H1 (cell line): ENCODE results near the gene TFPT. TPM values are rescaled to one million over a fixed set of nuclear protein-coding genes. Genes with fewer than 3 reads are reported as not detected.

Experiments used
- CTCF ChIA-PET: fragments of 300-600 bp; sonication (Branson Sonifier 250); formaldehyde crosslinking; loops from one replicate; lab custom pipeline; 2021; ENCODE audit not compliant: partially characterized antibody; lab: Charles Lee
- POLR2A ChIA-PET: fragments of 300-600 bp; sonication (Branson Sonifier 250); formaldehyde crosslinking; loops from one replicate; lab custom pipeline; 2021; ENCODE audit warnings: inconsistent platforms; ENCODE audit not compliant: partially characterized antibody; lab: Charles Lee
- DNase-seq, 2 experiments: peaks; one replicate each; pipeline versions ENCODE4 v3.0.0 to v3.0.0-alpha.2; 2010 to 2022; ENCODE audit warnings: low spot score in 2 of 2, low read depth in 1 of 2, mixed read lengths in 1 of 2
- FAIRE-seq: peaks from 2 replicates; lab custom pipeline; 2011; peaks lifted over from hg19 to GRCh38; lab: Jason Lieb, UNC
- H2AFZ ChIP-seq: 2 replicates; pipeline ENCODE4 v1.8.1; 2012; ENCODE audit warnings: low read length, inconsistent platforms
- H2AK5ac ChIP-seq: 2 replicates; pipeline ENCODE4 v1.6.1; 2013; ENCODE audit warnings: low read depth, low read length
- H2BK120ac ChIP-seq: replicated peaks from 2 replicates; pipeline ENCODE3; 2013; ENCODE audit warnings: low read depth, low read length, inconsistent platforms
- H2BK12ac ChIP-seq: 2 replicates; pipeline ENCODE4 v1.6.1; 2013; ENCODE audit warnings: low read depth, low read length
- H2BK15ac ChIP-seq: 2 replicates; pipeline ENCODE4 v1.6.1; 2013; ENCODE audit warnings: low read length
- H2BK20ac ChIP-seq: 2 replicates; pipeline ENCODE4 v1.6.1; 2013; ENCODE audit warnings: low read length
- H2BK5ac ChIP-seq: 2 replicates; pipeline ENCODE4 v1.6.1; 2013; ENCODE audit warnings: low read depth, low read length
- H3K14ac ChIP-seq: 2 replicates; pipeline ENCODE4 v1.6.1; 2013; ENCODE audit warnings: inconsistent platforms; ENCODE audit not compliant: insufficient read length
- H3K18ac ChIP-seq: 2 replicates; pipeline ENCODE4 v1.6.1; 2013; ENCODE audit warnings: low read length; ENCODE audit errors: extremely low read depth
- H3K23ac ChIP-seq: 2 replicates; pipeline ENCODE4 v1.6.1; 2013; ENCODE audit warnings: inconsistent platforms; ENCODE audit not compliant: insufficient read length
- H3K23me2 ChIP-seq: 2 replicates; pipeline ENCODE4 v1.6.1; 2013; ENCODE audit warnings: low read depth, low read length
- H3K27ac ChIP-seq: 2 replicates; pipeline ENCODE4 v1.6.1; 2011; ENCODE audit warnings: low read depth, low read length, inconsistent platforms
- H3K27me3 ChIP-seq, 4 experiments: replicated peaks in 1 of 4; 1 replicate in 1 of 4; 2 replicates in 3 of 4; pipeline versions ENCODE4 v1.6.1 to v1.8.1; 2011 to 2013; ENCODE audit warnings: low read length in 3 of 4, mild to moderate bottlenecking in 3 of 4, inconsistent platforms in 2 of 4, mixed read lengths in 2 of 4, moderate library complexity in 1 of 4; ENCODE audit not compliant: control insufficient read depth in 3 of 4, insufficient read depth in 3 of 4; ENCODE audit errors: extremely low read depth in 1 of 4
- H3K36me3 ChIP-seq, 4 experiments: 2 replicates each; pipeline versions ENCODE4 v1.6.1 to v1.8.1; 2011 to 2013; ENCODE audit warnings: mild to moderate bottlenecking in 4 of 4, low read length in 3 of 4, moderate library complexity in 2 of 4, control low read depth in 1 of 4, inconsistent platforms in 1 of 4; ENCODE audit not compliant: insufficient read depth in 4 of 4, control insufficient read depth in 2 of 4
- H3K4ac ChIP-seq: replicated peaks from 2 replicates; pipeline ENCODE3; 2013; ENCODE audit warnings: low read length, low read depth, mixed read lengths, inconsistent platforms; ENCODE audit not compliant: insufficient read length
- H3K4me1 ChIP-seq, 4 experiments: replicated peaks in 1 of 4; 1 replicate in 1 of 4; 2 replicates in 3 of 4; pipeline versions ENCODE4 v1.6.1 to v1.8.1; 2011 to 2013; ENCODE audit warnings: low read length in 3 of 4, inconsistent platforms in 2 of 4, mixed read lengths in 1 of 4; ENCODE audit not compliant: insufficient read depth in 4 of 4, control insufficient read depth in 3 of 4
- H3K4me2 ChIP-seq, 2 experiments: 2 replicates each; pipeline versions ENCODE4 v1.6.1 to v1.8.1; 2011 to 2013; ENCODE audit warnings: low read depth in 2 of 2, low read length in 2 of 2, control low read depth in 1 of 2, inconsistent platforms in 1 of 2, mild to moderate bottlenecking in 1 of 2; ENCODE audit not compliant: insufficient read depth in 1 of 2
- H3K4me3 ChIP-seq, 4 experiments: fragments of 200-600, 300-600 bp in 1 of 4; sonication (generic), shearing (Covaris generic), sonication (Bioruptor Twin) in 1 of 4; 2 replicates each; pipeline versions ENCODE4 v1.5.1 to v1.8.1; 2011 to 2016; ENCODE audit warnings: low read length in 4 of 4, low read depth in 3 of 4, control low read depth in 2 of 4, inconsistent platforms in 2 of 4, mild to moderate bottlenecking in 2 of 4, mixed read lengths in 1 of 4, moderate library complexity in 1 of 4; ENCODE audit not compliant: insufficient read depth in 2 of 4; ENCODE audit errors: extremely low read depth in 1 of 4
- H3K56ac ChIP-seq: replicated peaks from 2 replicates; pipeline ENCODE3; 2013; ENCODE audit warnings: low read depth, mild to moderate bottlenecking, mixed read lengths, low read length, inconsistent platforms; ENCODE audit not compliant: insufficient read length
- H3K79me1 ChIP-seq: 2 replicates; pipeline ENCODE4 v1.6.1; 2013; ENCODE audit warnings: low read depth, low read length, control low read depth
- H3K79me2 ChIP-seq, 2 experiments: 2 replicates each; pipeline versions ENCODE4 v1.6.1 to v1.8.1; 2012 to 2013; ENCODE audit warnings: low read length in 2 of 2, mild to moderate bottlenecking in 2 of 2, inconsistent platforms in 1 of 2; ENCODE audit not compliant: insufficient read depth in 2 of 2, control insufficient read depth in 1 of 2
- H3K9ac ChIP-seq, 4 experiments: replicated peaks in 1 of 4; 1 replicate in 1 of 4; 2 replicates in 3 of 4; pipeline versions ENCODE4 v1.6.1 to v1.8.1; 2011 to 2013; ENCODE audit warnings: low read depth in 3 of 4, low read length in 3 of 4, control low read depth in 2 of 4, mild to moderate bottlenecking in 2 of 4, moderate library complexity in 2 of 4, inconsistent platforms in 1 of 4; ENCODE audit errors: extremely low read depth in 1 of 4
- H3K9me3 ChIP-seq, 2 experiments: 2 replicates each; pipeline versions ENCODE4 v1.6.1 to v1.8.1; 2012 to 2013; ENCODE audit warnings: mild to moderate bottlenecking in 2 of 2, moderate library complexity in 2 of 2, control low read depth in 1 of 2, inconsistent platforms in 1 of 2, low read depth in 1 of 2, low read length in 1 of 2, mixed read lengths in 1 of 2; ENCODE audit not compliant: insufficient read depth in 2 of 2
- H4K20me1 ChIP-seq, 2 experiments: replicated peaks in 1 of 2; 2 replicates each; pipeline versions ENCODE3 to v1.8.1; 2011 to 2013; ENCODE audit warnings: inconsistent platforms in 2 of 2, low read length in 2 of 2, mild to moderate bottlenecking in 1 of 2; ENCODE audit not compliant: insufficient read depth in 2 of 2, control insufficient read depth in 1 of 2
- H4K5ac ChIP-seq: 2 replicates; pipeline ENCODE4 v1.6.1; 2013; ENCODE audit warnings: low read length, low read depth, mixed read lengths, inconsistent platforms; ENCODE audit not compliant: insufficient read length
- H4K8ac ChIP-seq: 2 replicates; pipeline ENCODE4 v1.8.0; 2013; ENCODE audit warnings: mild to moderate bottlenecking, moderate library complexity, low read length, inconsistent platforms; ENCODE audit not compliant: insufficient read depth; ENCODE audit errors: extremely low read depth
- H4K91ac ChIP-seq: replicated peaks from 2 replicates; pipeline ENCODE3; 2013; ENCODE audit warnings: low read length, mixed read lengths, inconsistent platforms; ENCODE audit not compliant: insufficient read length
- ATF2 ChIP-seq: IDR thresholded peaks from 2 replicates; pipeline ENCODE4 v1.6.1; 2012; ENCODE audit warnings: low read length, inconsistent platforms
- ATF3 ChIP-seq: IDR thresholded peaks from 2 replicates; pipeline ENCODE4 v1.6.1; 2011; ENCODE audit warnings: low read depth, mild to moderate bottlenecking, low read length; ENCODE audit not compliant: insufficient read depth
- E2F6 ChIP-seq: IDR thresholded peaks from 2 replicates; pipeline ENCODE4 v1.6.1; 2012; ENCODE audit warnings: inconsistent platforms
- MAX ChIP-seq: IDR thresholded peaks from 2 replicates; pipeline ENCODE4 v1.6.1; 2012; ENCODE audit warnings: inconsistent platforms
- SP2 ChIP-seq: IDR thresholded peaks from 2 replicates; pipeline ENCODE4 v1.6.1; 2012; ENCODE audit warnings: mild to moderate bottlenecking, low read length, inconsistent platforms
- USF2 ChIP-seq: IDR thresholded peaks from 2 replicates; pipeline ENCODE4 v1.6.1; 2011; ENCODE audit warnings: low read length, improper control_type of control experiment
- WGBS, 2 experiments: shearing (Covaris generic) in 1 of 2; methylation state at CpG; one replicate each; pipeline versions ENCODE4 v1.1.6 to v1.1.7; 2013 to 2015; ENCODE audit warnings: low lambda C conversion rate in 2 of 2, mixed read lengths in 2 of 2, inconsistent platforms in 1 of 2, low coverage in 1 of 2, missing lambda C conversion rate in 1 of 2; ENCODE audit not compliant: insufficient replicate concordance in 2 of 2, insufficient coverage in 1 of 2, insufficient read length in 1 of 2; ENCODE audit errors: extremely low coverage in 1 of 2, missing lambda C conversion rate in 1 of 2; 5-methylcytosine and 5-hydroxymethylcytosine counted together
- polyA plus RNA-seq, 7 experiments: library from polyadenylated mRNA; depleted of rRNA in 3 of 7; stranded (reverse) in 5 of 7; unstranded in 2 of 7; fragments of >200 nt in 5 of 7; fragments of 200-250 nt in 2 of 7; gene quantifications; 1 replicate in 5 of 7; 2 replicates in 1 of 7; 4 replicates in 1 of 7; pipeline versions ENCODE4 v1.2.1 to v1.2.3, GENCODE V29; 2011 to 2013; ENCODE audit warnings: missing spikeins in 2 of 7, mixed read lengths in 2 of 7
- total RNA-seq: library from RNA; stranded (reverse); fragmentation: NEBNext Ultra II Directional; extraction: Animal tissue kit (Norgen Biotek cat#: 25700); gene quantifications from 2 replicates; pipeline ENCODE4 v1.2.1, GENCODE V29; 2021

Gene TFPT
- total and polyA plus RNA-seq, 2 of the 8 experiments (the other 6 are each of a cell fraction or from before 2014, with no cell fraction given): 10.4 to 17.7 TPM

GRCh38 chr19:54100561-54100960 is 14.9 kb downstream of the TFPT start, which contains the start of gene OSCAR:
Gene OSCAR, minus strand, starts transcription at chr19:54100803. Its CDS starts 11 bp downstream, at chr19:54100792.
- peaks cover 0 to 3% of the 10 kb centered on the region in 2 experiments for H4K20me1 ChIP-seq
- no peak within 1 kb of the TSS for H2BK5ac ChIP-seq
- no peak within 1 kb of the TSS for H2BK20ac ChIP-seq
- no peaks in the 10 kb centered on the region; the same call in 1 of the 2 replicates for H3K79me1 ChIP-seq
- H3K18ac ChIP-seq: no peak within 1 kb of the TSS
- no peak within 1 kb of the TSS for H2AFZ ChIP-seq
- peaks cover 0 to 5% (median 2%) of the 10 kb centered on the region in 4 experiments; a peak in 4 of 7 replicates for H3K4me1 ChIP-seq
- no peak within 1 kb of the TSS for H3K9ac ChIP-seq
- no peak within 1 kb of the TSS for H3K4ac ChIP-seq
- H3K23ac ChIP-seq: no peak within 1 kb of the TSS
- FAIRE-seq (no peak), DNase-seq (no peak)
- H3K9me3 ChIP-seq: no peaks in the 10 kb centered on the region
- H3K23me2 ChIP-seq: peaks cover 17% of the 10 kb centered on the region
- H2BK120ac ChIP-seq: no peak within 1 kb of the TSS
- ChIA-PET POLR2A (interaction anchor here (1.0 kb wide), 1 partner anchor 14 kb away, joined by 5 read pairs; the partner anchor contains the start of gene TFPT), CTCF (interaction anchor here (0.6 kb wide), 2 partner anchors 69 to 1159 kb away, joined by 3 read pairs; no protein-coding TSS in a partner anchor)
- no peak within 1 kb of the TSS for H3K4me3 ChIP-seq
- H3K27ac ChIP-seq: no peak within 1 kb of the TSS
- H3K4me2 ChIP-seq: no peak within 1 kb of the TSS
- H3K14ac ChIP-seq: no peak within 1 kb of the TSS
- H2AK5ac ChIP-seq: no peak within 1 kb of the TSS
- no peak within 1 kb of the TSS for H2BK12ac ChIP-seq
- TF ChIP-seq USF2 (no peak), MAX (no peak), SP2 (no peak), E2F6 (no peak), ATF2 (no peak), ATF3 (no peak)
- H4K8ac ChIP-seq: no peak within 1 kb of the TSS
- no peak within 1 kb of the TSS for H4K5ac ChIP-seq
- peaks cover 2 to 16% (median 8%) of the 10 kb centered on the region in 4 experiments; a peak in 6 of 7 replicates for H3K27me3 ChIP-seq
- H4K91ac ChIP-seq: no peak within 1 kb of the TSS
- H3K79me2 ChIP-seq: peaks cover 0 to 13% of the 10 kb centered on the region in 2 experiments; a peak in 2 of 4 replicates
- H3K56ac ChIP-seq: no peak within 1 kb of the TSS
- peaks cover 0 to 4% (median 2%) of the 10 kb centered on the region in 4 experiments; a peak in 4 of 8 replicates for H3K36me3 ChIP-seq
- 85% methylated on average over 5 of the region's 5 CpGs; no CpG with 5 or more reads in 1 of the 2 experiments for WGBS, 2 experiments
- no peak within 1 kb of the TSS for H2BK15ac ChIP-seq
